ENCODE results near the gene VPS37C. TPM values are rescaled to one million over a fixed set of nuclear protein-coding genes. Genes with fewer than 3 reads are reported as not detected.

VPS37C gene
- total RNA-seq, 2 donors from 2014 or later: 12.9 to 28.8 TPM

DNA sequence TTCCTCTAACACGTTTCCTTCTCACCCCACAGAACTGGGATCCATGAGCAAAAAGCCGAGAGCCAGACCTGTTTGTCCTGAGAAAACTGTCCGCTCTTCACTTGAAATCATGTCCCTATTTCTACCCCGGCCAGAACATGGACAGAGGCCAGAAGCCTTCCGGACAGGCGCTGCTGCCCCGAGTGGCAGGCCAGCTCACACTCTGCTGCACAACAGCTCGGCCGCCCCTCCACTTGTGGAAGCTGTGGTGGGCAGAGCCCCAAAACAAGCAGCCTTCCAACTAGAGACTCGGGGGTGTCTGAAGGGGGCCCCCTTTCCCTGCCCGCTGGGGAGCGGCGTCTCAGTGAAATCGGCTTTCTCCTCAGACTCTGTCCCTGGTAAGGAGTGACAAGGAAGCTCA, 35.0 kb downstream of the VPS37C start:
- peak; percentile 64 for DNase-seq (ENCODE audit: low spot score)
- H3K9me3 ChIP-seq: no peaks in the 10 kb centered on the region
- H3K36me3 ChIP-seq: peaks cover under 1% of the 10 kb centered on the region
- no peak overlapping the region for H3K27ac ChIP-seq
- peaks cover 0 to 25% of the 10 kb centered on the region in 2 donors for H3K4me1 ChIP-seq
- no peaks in the 10 kb centered on the region for H3K27me3 ChIP-seq
- H3K4me3 ChIP-seq: no peak overlapping the region
- TF ChIP-seq, protein P1, sequence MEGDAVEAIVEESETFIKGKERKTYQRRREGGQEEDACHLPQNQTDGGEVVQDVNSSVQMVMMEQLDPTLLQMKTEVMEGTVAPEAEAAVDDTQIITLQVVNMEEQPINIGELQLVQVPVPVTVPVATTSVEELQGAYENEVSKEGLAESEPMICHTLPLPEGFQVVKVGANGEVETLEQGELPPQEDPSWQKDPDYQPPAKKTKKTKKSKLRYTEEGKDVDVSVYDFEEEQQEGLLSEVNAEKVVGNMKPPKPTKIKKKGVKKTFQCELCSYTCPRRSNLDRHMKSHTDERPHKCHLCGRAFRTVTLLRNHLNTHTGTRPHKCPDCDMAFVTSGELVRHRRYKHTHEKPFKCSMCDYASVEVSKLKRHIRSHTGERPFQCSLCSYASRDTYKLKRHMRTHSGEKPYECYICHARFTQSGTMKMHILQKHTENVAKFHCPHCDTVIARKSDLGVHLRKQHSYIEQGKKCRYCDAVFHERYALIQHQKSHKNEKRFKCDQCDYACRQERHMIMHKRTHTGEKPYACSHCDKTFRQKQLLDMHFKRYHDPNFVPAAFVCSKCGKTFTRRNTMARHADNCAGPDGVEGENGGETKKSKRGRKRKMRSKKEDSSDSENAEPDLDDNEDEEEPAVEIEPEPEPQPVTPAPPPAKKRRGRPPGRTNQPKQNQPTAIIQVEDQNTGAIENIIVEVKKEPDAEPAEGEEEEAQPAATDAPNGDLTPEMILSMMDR (IDR thresholded peaks at IDR 0.05): peak in 1 of 2 donors; percentile 41

DNA sequence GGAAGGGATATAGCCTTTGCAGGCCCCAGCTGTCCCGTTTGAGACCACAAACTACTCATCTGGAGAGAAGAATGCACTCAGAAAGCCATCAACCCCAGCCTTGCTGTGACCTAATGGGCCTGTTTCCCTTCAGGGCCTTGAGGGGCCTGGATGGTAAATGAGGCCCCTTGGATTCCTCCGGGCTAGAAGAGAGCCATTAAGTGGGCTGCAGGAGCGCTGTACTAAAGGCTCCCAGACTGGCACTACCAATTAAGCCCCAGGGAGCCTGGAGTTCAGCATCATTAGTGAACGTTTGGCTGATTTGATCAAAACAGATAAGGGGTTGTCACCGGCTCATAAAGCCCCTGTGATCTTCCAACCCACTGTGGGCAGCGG, 35.9 kb downstream of the VPS37C start:
- Histone ChIP-seq H3K9me3 (no peaks in the 10 kb centered on the region), H3K36me3 (no peaks in the 10 kb centered on the region), H3K4me1 (peaks cover 0 to 33% of the 10 kb centered on the region in 2 donors), H3K4me3 (no peak overlapping the region), H3K27ac (no peak overlapping the region), H3K27me3 (no peaks in the 10 kb centered on the region)
- TF ChIP-seq, protein P1 (IDR thresholded peaks at IDR 0.05): no peak
- DNase-seq (ENCODE audit: low spot score): no peak

DNA sequence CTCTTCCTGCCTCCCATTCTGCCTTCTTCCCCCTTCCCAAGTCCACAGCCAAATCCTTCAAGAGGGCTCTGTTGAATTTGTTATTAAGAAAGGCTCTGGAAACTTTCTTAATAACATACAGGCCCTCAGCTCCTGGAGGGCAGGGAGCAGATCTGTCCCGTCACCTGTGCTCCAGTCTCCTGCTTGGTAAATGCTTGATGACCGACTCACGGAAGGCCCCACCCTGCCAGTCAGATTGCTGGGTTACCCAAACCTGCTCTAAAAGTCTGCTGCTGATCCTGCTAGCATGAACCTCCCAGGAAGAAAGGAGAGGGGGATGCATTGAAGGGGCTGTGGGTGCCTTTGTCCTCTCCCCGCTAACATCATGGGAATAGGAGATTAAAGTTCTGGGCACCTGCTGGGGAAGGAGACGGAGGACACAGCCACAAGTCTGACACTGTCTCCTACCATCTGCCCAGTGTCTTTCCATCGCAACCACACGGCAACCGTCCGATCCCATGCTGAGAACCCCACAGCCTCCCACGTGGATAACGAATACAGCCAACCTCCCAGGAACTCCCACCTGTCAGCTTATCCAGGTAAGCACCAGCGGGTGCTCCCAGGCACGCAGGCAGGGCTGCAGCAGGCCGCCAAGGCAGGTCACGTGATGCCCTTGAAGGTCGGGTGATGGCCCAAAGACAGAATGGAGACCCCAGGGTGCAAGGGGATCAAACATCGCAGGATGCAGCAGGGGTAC, 36.5 kb downstream of the VPS37C start:
- no peaks in the 10 kb centered on the region for H3K36me3 ChIP-seq
- H3K4me1 ChIP-seq: peaks cover 0 to 28% of the 10 kb centered on the region in 2 donors
- no peak overlapping the region for H3K4me3 ChIP-seq
- no peaks in the 10 kb centered on the region for H3K9me3 ChIP-seq
- H3K27ac ChIP-seq: no peak overlapping the region
- H3K27me3 ChIP-seq: no peaks in the 10 kb centered on the region
- DNase-seq (ENCODE audit: low spot score): no peak
- TF ChIP-seq, protein P1 (IDR thresholded peaks at IDR 0.05): no peak

DNA sequence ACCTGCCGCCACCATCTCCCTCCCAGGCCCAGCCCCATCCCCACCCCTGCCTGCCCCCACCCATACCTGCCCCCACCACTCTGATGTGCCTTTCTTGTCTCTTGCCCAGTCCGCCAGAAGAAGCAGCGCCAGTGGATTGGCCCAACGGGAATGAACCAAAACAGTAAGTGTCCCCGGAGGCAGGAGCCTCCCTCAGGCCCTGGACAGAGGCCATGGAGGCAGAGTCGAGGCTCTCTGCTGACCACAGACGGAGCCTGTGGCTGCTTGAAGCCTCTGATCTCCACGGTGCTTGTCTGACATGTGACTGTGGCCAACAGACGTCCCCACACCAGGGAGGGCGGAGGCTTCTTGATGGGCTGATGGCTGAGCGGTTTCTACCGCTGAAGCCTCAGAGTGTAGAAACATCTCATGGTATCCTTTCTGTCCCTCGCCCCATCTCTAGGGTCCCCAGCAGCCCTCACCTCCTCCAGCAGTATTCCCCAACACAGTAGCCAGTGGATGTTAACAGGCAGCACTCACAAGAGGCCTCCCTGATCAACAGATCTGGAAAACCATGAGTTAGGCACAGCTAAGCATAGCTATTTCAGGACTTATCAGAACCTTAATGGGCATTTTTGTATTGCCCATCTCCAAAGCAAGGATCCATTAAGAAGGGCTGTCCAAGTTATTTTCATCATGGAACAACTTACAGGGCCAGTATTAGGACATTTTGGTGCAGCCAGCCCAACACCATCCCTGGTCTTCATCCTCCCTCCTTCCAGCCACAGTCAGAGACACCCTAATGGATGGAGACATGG, 37.3 kb downstream of the VPS37C start:
- Histone ChIP-seq H3K27me3 (no peaks in the 10 kb centered on the region), H3K27ac (no peak overlapping the region), H3K4me3 (no peak overlapping the region), H3K4me1 (peaks cover 0 to 25% of the 10 kb centered on the region in 2 donors), H3K9me3 (no peaks in the 10 kb centered on the region), H3K36me3 (no peaks in the 10 kb centered on the region)
- DNase-seq (ENCODE audit: low spot score): no peak
- TF ChIP-seq, protein P1 (IDR thresholded peaks at IDR 0.05): no peak

DNA sequence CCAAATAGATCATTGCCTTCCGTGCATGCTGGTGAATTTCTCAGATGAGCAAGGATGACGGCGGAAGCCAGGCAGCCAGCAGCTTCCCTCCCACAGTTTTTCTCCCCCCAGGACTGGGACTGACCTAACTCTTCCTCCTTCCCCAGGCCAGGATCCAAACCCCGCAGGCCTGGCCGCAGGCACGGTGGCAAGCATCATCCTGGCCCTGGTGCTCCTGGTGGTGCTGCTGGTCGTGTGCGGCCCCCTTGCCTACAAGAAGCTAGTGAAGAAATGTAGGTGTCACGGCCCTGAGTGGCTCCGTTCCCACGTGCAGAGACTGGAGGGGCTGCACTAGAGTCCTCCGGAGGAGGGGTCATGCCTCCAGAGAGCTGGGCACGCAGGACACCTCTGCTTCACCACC, 38.5 kb downstream of the VPS37C start:
- H3K4me3 ChIP-seq: no peak overlapping the region
- peaks cover 0 to 25% of the 10 kb centered on the region in 2 donors for H3K4me1 ChIP-seq
- no peaks in the 10 kb centered on the region for H3K27me3 ChIP-seq
- no peaks in the 10 kb centered on the region for H3K9me3 ChIP-seq
- no peak for DNase-seq (ENCODE audit: low spot score)
- no peak overlapping the region for H3K27ac ChIP-seq
- H3K36me3 ChIP-seq: no peaks in the 10 kb centered on the region
- TF ChIP-seq, protein P1 (IDR thresholded peaks at IDR 0.05): no peak

Measured in right atrium auricular region (tissue), 2 donors.